Epidermal melanocyte (primary cell): ENCODE data around the gene MPZL3.

Experiments
- DNase-seq: peaks from one replicate; pipeline ENCODE4 v3.0.0; 2011; ENCODE audit warnings: low spot score; ENCODE audit not compliant: insufficient read length

The MPZL3 gene

GRCh38 chr11:118251858-118252652 is at the start of gene MPZL3:
MPZL3 (minus strand) TSS chr11:118252365; CDS start chr11:118252294, 71 bp downstream.
- DNase-seq: peak; percentile 52

GRCh38 chr11:118301600-118302195 is 49.5 kb upstream of the MPZL3 start:
- DNase-seq: no peak

- DNase-seq: no peak
Measured at GRCh38 chr11:118295815-118296454, 43.8 kb upstream of the MPZL3 start.

- no peak for DNase-seq
Measured at GRCh38 chr11:118295199-118295598, 43.0 kb upstream of the MPZL3 start.

- no peak for DNase-seq
Measured at GRCh38 chr11:118294053-118294452, 41.9 kb upstream of the MPZL3 start.

- no peak for DNase-seq
Measured at GRCh38 chr11:118291477-118292135, 39.4 kb upstream of the MPZL3 start.

- DNase-seq: no peak
Measured at GRCh38 chr11:118290923-118291322, 38.8 kb upstream of the MPZL3 start.

GRCh38 chr11:118289401-118289800 is 37.2 kb upstream of the MPZL3 start:
- no peak for DNase-seq

- DNase-seq: no peak
Measured at GRCh38 chr11:118287006-118287405, 34.8 kb upstream of the MPZL3 start.

GRCh38 chr11:118286545-118286944 is 34.4 kb upstream of the MPZL3 start:
- no peak for DNase-seq

GRCh38 chr11:118283756-118284350 is 31.7 kb upstream of the MPZL3 start:
- DNase-seq: no peak

- DNase-seq: no peak
Measured at GRCh38 chr11:118283037-118283636, 31.0 kb upstream of the MPZL3 start.

- DNase-seq: no peak
Measured at GRCh38 chr11:118282606-118283005, 30.4 kb upstream of the MPZL3 start.

GRCh38 chr11:118281284-118281683 is 29.1 kb upstream of the MPZL3 start:
- no peak for DNase-seq

GRCh38 chr11:118277312-118277711 is 25.1 kb upstream of the MPZL3 start:
- no peak for DNase-seq

GRCh38 chr11:118276422-118276821 is 24.3 kb upstream of the MPZL3 start:
- no peak for DNase-seq

GRCh38 chr11:118275176-118275575 is 23.0 kb upstream of the MPZL3 start:
- DNase-seq: no peak

- DNase-seq: no peak
Measured at GRCh38 chr11:118274186-118274585, 22.0 kb upstream of the MPZL3 start.

- no peak for DNase-seq
Measured at GRCh38 chr11:118272001-118272400, 19.8 kb upstream of the MPZL3 start.

GRCh38 chr11:118267486-118267885 is 15.3 kb upstream of the MPZL3 start:
- no peak for DNase-seq

GRCh38 chr11:118265954-118266353 is 13.8 kb upstream of the MPZL3 start:
- no peak for DNase-seq
